Thyroid gland (tissue), 4 donors: ENCODE measurements around the gene WNT3A.

Experiments
- POLR2A ChIP-seq, 2 donors: fragments of 450-650 bp; IDR thresholded peaks; one replicate each; pipeline ENCODE4 v1.6.1; 2017; ENCODE audit warnings: antibody characterized with exemption in 2 of 2, mild to moderate bottlenecking in 2 of 2, moderate library complexity in 1 of 2
- TF ChIP-seq, protein P1 (sequence below), 6 experiments: fragments of 200-600 bp in 3 of 6; fragments of 450-650 bp in 3 of 6; sonication (generic) in 3 of 6; IDR thresholded peaks; one replicate each; pipeline ENCODE4 v1.5.1; 2016 to 2019; ENCODE audit warnings: antibody characterized with exemption in 6 of 6, mild to moderate bottlenecking in 2 of 6, inconsistent platforms in 1 of 6, moderate library complexity in 1 of 6

GRCh38 chr1:228030451-228031201 lies 23.8 kb downstream of the WNT3A start:
- TF ChIP-seq, protein P1, sequence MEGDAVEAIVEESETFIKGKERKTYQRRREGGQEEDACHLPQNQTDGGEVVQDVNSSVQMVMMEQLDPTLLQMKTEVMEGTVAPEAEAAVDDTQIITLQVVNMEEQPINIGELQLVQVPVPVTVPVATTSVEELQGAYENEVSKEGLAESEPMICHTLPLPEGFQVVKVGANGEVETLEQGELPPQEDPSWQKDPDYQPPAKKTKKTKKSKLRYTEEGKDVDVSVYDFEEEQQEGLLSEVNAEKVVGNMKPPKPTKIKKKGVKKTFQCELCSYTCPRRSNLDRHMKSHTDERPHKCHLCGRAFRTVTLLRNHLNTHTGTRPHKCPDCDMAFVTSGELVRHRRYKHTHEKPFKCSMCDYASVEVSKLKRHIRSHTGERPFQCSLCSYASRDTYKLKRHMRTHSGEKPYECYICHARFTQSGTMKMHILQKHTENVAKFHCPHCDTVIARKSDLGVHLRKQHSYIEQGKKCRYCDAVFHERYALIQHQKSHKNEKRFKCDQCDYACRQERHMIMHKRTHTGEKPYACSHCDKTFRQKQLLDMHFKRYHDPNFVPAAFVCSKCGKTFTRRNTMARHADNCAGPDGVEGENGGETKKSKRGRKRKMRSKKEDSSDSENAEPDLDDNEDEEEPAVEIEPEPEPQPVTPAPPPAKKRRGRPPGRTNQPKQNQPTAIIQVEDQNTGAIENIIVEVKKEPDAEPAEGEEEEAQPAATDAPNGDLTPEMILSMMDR (IDR thresholded peaks at IDR 0.05): no peak
- TF ChIP-seq POLR2A (IDR thresholded peaks at IDR 0.05): no peak
